Chondrocyte (in vitro differentiated cells): ENCODE measurements around the gene HIBCH. TPM values are rescaled to one million over a fixed set of nuclear protein-coding genes. Genes with fewer than 3 reads are reported as not detected.

Experiments used
- DNase-seq: peaks from one replicate; pipeline ENCODE4 v3.0.0; 2021; ENCODE audit warnings: mixed read lengths, low spot score
- H3K27ac Mint-ChIP-seq: one replicate; pipeline ENCODE4 v1.8.0; 2021; ENCODE audit warnings: mild to moderate bottlenecking, moderate library complexity, mixed read lengths; ENCODE audit not compliant: unreplicated experiment
- H3K27me3 Mint-ChIP-seq: 2 replicates; pipeline ENCODE4 v1.8.0; 2021; ENCODE audit warnings: low read depth, mixed read lengths
- H3K36me3 Mint-ChIP-seq: 2 replicates; pipeline ENCODE4 v1.8.0; 2021; ENCODE audit warnings: low read depth, mixed read lengths
- H3K4me1 Mint-ChIP-seq: 2 replicates; pipeline ENCODE4 v1.8.0; 2021; ENCODE audit warnings: low read depth, mild to moderate bottlenecking, mixed read lengths
- H3K4me3 Mint-ChIP-seq: one replicate; pipeline ENCODE4 v1.8.0; 2021; ENCODE audit warnings: mild to moderate bottlenecking, moderate library complexity, mixed read lengths; ENCODE audit not compliant: unreplicated experiment
- H3K9me3 Mint-ChIP-seq: 2 replicates; pipeline ENCODE4 v1.8.0; 2021; ENCODE audit warnings: low read depth, mixed read lengths
- CTCF ChIP-seq: fragments of 200-600 bp; sonication (generic); IDR thresholded peaks from 2 replicates; pipeline ENCODE4 v1.5.0; 2021; ENCODE audit warnings: antibody characterized with exemption, mild to moderate bottlenecking, moderate library complexity
- total RNA-seq: library from RNA; stranded (reverse); gene quantifications from 3 replicates; pipeline ENCODE4 v1.2.1, GENCODE V29; 2021

HIBCH gene
- total RNA-seq, 1 donor from 2014 or later = 19.1 TPM

GRCh38 chr2:190205657-190206056, 114.0 kb downstream of the HIBCH start:
- peaks cover 7% of the 10 kb centered on the region for H3K36me3 Mint-ChIP-seq
- no peaks in the 10 kb centered on the region for H3K9me3 Mint-ChIP-seq
- DNase-seq = no peak
- no peaks in the 10 kb centered on the region for H3K4me1 Mint-ChIP-seq
- no peak overlapping the region for H3K27ac Mint-ChIP-seq
- H3K4me3 Mint-ChIP-seq = no peak overlapping the region
- no peaks in the 10 kb centered on the region for H3K27me3 Mint-ChIP-seq
- TF ChIP-seq CTCF = no peak

GRCh38 chr2:190202604-190203003, 117.0 kb downstream of the HIBCH start:
- no peak for TF ChIP-seq CTCF
- H3K27ac Mint-ChIP-seq = no peak overlapping the region
- no peaks in the 10 kb centered on the region for H3K4me1 Mint-ChIP-seq
- no peak for DNase-seq
- no peaks in the 10 kb centered on the region for H3K9me3 Mint-ChIP-seq
- no peaks in the 10 kb centered on the region for H3K27me3 Mint-ChIP-seq
- H3K36me3 Mint-ChIP-seq = peaks cover 12% of the 10 kb centered on the region
- H3K4me3 Mint-ChIP-seq = no peak overlapping the region

GRCh38 chr2:190202018-190202417, 117.6 kb downstream of the HIBCH start:
- no peak overlapping the region for H3K27ac Mint-ChIP-seq
- DNase-seq = no peak
- H3K4me1 Mint-ChIP-seq = no peaks in the 10 kb centered on the region
- H3K9me3 Mint-ChIP-seq = no peaks in the 10 kb centered on the region
- no peak overlapping the region for H3K4me3 Mint-ChIP-seq
- no peaks in the 10 kb centered on the region for H3K27me3 Mint-ChIP-seq
- peaks cover 13% of the 10 kb centered on the region for H3K36me3 Mint-ChIP-seq
- no peak for TF ChIP-seq CTCF

GRCh38 chr2:190200603-190201002, 119.0 kb downstream of the HIBCH start:
- no peaks in the 10 kb centered on the region for H3K27me3 Mint-ChIP-seq
- H3K36me3 Mint-ChIP-seq = peaks cover 16% of the 10 kb centered on the region
- no peak overlapping the region for H3K4me3 Mint-ChIP-seq
- no peak overlapping the region for H3K27ac Mint-ChIP-seq
- no peaks in the 10 kb centered on the region for H3K9me3 Mint-ChIP-seq
- no peak for TF ChIP-seq CTCF
- no peak for DNase-seq
- H3K4me1 Mint-ChIP-seq = peaks cover 4% of the 10 kb centered on the region

GRCh38 chr2:190199530-190199929, 120.1 kb downstream of the HIBCH start:
- TF ChIP-seq CTCF = no peak
- Mint-ChIP-seq H3K4me1 (peaks cover 4% of the 10 kb centered on the region), H3K4me3 (no peak overlapping the region), H3K27me3 (no peaks in the 10 kb centered on the region), H3K9me3 (no peaks in the 10 kb centered on the region), H3K27ac (no peak overlapping the region), H3K36me3 (peaks cover 17% of the 10 kb centered on the region)
- no peak for DNase-seq
